GM19397 (cell line): ENCODE data around the gene CADM4.

ENCODE experiments used
- ATAC-seq: cut with Tn5 transposase; IDR thresholded peaks from one replicate; pipeline ENCODE4 v1.9.1; 2021; ENCODE audit warnings: mild to moderate bottlenecking, moderate library complexity; ENCODE audit not compliant: unreplicated experiment

The CADM4 gene

DNA sequence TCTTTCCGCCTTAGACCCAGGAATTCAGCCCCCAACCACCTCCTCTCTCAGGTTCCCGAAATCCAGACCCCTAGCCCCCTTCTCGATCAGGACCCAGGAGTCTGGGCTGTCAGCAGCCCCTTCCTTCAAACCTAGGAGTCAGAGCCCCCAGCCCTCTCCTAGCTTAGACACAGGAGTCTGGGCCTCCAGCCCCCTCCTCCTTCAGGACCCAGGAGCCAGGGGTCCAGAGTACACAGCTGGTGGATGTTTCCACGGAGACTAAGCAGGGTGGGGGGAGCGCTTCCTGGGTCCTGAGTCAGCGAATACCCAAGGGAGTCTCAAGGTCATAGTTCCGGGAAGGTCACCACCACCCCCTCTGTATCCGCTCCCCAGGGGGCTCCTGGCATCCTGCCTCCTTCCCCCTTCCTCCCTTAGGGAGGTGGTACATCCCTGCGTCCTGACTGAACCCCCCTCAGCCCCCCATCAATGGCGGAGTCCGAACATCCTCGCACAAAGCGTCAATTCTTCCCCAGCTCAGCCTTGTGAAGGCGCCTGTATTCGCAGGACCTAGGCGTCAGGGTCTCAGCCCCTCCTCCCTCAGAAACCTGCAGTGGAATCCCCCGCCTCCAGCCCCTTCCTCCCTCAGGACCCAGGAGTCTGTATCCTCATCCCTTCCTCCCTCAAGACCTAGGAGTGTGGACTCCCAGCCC lies 4.6 kb downstream of the CADM4 start:
- ATAC-seq, result no peak

DNA sequence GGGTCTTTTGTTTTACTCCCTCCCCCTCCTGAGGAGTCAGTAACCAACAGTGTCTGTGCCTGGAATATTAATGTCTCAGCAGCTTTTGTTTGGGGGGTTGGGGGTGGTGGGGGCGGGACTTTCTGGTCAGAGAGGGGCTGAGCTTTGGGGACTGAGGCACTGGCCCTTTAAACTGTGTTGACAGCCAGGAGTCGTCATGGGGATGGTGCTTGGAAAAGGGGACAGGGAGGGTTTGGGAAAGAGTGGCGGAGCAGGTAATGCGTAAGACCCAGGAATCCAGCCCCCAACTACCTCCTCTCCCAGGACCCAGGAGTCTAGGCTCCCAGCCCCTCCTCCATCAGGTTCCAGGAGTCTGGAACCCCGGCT lies 5.2 kb downstream of the CADM4 start:
- no peak for ATAC-seq

DNA sequence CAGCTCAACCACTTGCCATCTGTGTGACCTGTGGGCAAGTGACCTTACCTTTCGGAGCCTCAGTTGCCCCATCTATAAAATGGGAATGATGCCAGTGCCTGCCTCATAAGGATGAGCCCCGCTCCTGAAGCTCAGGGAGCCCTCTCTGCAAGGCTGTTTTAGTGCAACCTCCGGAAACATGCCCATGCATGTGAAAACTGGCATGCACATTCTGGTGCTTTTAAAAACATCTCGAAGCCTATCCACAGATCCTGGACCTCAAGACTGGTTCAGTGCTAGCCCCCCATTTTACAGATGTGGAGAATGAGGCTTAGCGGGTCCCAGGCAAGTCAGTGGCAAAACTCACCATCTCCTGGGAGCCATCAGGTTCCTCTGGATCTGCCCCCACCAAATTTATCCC lies 5.6 kb downstream of the CADM4 start:
- ATAC-seq, result no peak

- no peak for ATAC-seq
These were observed 6.1 kb downstream of the CADM4 start for GRCh38 chr19:43633520-43633919.

GRCh38 chr19:43631491-43631890 lies 8.2 kb downstream of the CADM4 start:
- no peak for ATAC-seq

DNA sequence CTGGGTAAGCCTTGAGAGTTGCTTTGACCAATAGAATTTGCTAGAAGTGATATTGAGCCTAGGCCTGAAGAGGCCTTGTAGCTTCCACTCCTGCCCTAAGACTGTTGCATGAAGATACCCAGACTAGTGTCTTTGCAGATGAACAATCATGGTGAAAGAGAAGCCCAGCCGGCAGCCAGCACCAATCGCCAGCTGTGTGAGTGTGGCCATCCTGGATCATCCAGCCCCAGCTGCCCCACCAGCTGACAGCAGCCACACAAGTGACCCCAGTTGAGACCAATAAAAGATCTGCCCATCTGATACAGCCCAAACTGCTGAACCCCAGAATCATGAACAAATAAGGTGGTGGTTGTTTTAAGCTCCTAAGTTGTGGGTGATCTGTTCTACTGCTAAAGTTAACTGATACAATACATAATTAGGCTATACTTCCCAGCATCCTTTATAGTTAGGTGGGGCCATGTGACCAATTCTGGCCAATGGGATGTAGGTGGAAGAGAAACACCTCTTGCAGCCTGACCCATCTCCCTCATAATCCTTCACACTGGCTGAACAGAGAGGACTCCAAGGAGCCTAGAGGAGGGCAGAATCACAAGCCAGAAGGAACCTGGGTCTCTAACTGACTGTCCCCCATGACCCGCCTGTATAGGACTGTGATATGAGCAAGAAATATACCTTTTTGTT lies 10.9 kb downstream of the CADM4 start:
- no peak for ATAC-seq

DNA sequence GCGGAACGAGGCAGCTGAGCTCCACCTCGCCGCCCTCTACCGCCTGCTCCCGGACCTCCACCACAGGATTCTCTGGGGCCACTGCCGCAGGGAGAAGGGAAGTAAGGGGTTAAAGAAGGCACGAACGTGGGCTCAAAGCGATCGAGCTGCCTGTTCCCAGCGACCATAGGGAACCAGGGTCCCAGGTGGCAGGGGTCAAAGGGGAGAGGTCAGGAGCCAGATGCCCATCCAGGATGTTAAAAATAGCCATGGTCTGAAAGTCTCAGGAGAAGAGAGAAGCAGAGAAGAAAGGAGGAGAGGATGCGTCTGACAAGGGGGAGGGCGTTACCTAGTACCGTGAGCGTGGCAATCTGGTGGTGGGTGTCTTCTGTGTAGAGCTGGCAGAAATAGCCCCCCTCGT lies 12.8 kb downstream of the CADM4 start:
- no peak for ATAC-seq

DNA sequence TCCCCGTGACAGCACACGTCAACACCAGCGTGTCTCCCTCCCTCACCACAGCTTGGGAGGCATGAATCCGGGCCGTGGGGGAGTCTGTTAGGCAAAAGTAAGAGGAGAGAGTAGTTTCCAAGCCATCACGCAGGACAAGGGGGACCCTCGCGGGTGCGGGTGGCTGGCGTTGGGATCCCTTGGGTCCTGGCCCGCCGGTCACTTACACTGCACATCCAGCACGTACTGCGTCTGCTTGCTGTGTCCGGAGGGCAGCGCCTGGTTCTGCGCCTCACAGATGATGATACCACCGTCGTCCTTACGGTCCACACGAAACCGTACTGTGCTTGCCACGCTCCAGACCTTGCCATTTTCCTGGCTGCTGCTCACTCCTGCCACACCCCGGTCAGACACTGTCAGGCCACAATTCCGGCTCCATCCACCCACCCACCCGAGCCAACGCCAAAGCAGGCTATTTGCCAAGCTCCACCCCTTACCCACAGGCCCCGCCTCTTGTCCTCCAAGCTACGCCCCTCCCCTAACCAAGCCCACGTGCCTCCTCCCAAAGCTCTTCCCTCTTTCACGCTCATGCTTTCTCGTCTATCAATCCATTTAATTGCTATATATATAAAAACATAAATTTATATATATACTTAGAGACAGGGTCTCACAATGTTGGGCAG lies 13.6 kb downstream of the CADM4 start:
- ATAC-seq, result no peak

- no peak for ATAC-seq
These were observed 14.7 kb downstream of the CADM4 start for GRCh38 chr19:43624933-43625332.

GRCh38 chr19:43623889-43624670 lies 15.6 kb downstream of the CADM4 start:
- no peak for ATAC-seq

- no peak for ATAC-seq
These were observed 16.7 kb downstream of the CADM4 start for GRCh38 chr19:43622956-43623355.

- no peak for ATAC-seq
These were observed 17.6 kb downstream of the CADM4 start for GRCh38 chr19:43622070-43622469.

- no peak for ATAC-seq
These were observed 19.3 kb downstream of the CADM4 start for GRCh38 chr19:43620061-43621001.

DNA sequence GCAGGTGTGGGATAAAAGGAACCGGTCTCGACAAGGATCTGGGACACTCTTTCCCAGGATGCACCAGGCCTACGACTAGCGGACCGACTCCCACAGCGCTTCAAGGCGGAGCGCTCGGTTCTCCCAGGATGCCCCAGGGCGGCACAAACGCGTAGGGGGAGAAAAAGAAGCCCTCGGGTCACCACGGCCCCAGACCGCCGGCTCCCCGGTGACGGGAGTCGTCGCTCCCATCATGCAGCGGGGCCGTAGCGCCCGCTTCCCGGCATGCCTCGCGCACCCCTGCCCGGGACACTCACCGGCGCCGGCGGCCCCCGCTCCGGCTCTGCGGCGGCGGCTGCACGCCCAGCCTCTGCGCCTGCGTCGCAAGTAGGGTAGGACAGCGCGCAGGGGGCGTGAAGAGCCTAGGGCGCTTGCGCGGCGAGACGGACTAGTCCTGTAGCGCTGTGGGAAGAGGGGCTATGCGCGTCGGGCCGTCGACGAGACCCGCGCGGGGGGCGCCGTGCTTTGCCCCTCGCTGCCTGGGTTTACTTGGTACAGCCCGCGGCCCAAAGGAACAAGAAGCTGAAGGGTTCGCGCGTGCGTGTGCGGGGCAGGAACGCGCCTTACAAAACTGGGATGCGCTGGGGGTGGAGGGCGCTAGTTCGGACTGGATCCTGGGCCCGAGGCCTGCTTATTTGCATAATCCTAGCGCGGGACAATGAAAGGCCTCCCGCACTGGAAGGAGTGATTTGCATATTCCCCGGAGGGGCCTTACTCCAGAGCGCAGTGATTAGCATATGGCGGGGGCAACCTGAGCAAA lies 20.2 kb downstream of the CADM4 start, which contains the start of gene ZNF428:
TSS of gene ZNF428 (minus strand) at position 368 of the 799 bp plus-strand sequence. CDS start 5,325 bp downstream, outside the sequence.
- ATAC-seq, result peak; percentile 87

GRCh38 chr19:43618921-43619261 lies 20.8 kb downstream of the CADM4 start:
- peak; percentile 8 for ATAC-seq

DNA sequence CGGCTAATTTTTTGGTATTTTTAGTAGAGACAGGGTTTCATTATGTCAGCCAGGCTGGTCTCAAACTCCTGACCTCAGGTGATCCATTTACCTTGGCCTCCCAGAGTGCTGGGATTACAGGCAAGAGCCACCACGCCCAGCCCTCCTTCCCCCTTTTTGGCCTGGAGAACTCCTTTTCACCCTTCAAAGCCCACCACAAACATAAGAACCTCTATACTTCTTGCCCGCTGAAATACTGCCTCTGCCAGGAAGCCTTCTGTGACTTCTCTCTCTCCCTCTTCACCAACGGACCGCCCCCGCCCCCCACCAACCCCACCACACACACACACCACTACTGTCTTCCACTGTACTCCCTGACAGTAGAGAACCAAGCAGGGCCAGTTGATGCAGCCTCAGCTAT lies 22.7 kb downstream of the CADM4 start:
- ATAC-seq, result no peak

DNA sequence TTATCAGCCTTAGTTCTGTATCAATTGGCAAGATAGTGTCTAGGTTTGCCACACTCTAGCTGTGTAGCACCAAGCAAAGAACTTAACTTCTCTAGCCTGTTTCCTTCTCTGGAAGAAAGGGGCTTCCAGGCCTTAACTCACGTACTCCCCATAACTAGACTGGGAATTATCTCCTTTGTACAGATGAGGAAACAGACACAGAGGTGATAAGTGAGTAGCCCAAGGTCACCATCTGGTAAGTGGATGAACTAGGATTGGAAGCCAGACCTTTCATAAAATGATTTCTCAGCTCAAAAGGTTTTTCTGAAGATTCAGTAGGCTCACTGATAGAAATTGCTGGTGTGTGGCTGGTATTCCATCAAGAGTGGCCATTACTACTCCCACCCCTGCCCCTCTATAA lies 23.3 kb downstream of the CADM4 start:
- no peak for ATAC-seq

- ATAC-seq, result no peak
These were observed 27.3 kb downstream of the CADM4 start for GRCh38 chr19:43612374-43612773.

DNA sequence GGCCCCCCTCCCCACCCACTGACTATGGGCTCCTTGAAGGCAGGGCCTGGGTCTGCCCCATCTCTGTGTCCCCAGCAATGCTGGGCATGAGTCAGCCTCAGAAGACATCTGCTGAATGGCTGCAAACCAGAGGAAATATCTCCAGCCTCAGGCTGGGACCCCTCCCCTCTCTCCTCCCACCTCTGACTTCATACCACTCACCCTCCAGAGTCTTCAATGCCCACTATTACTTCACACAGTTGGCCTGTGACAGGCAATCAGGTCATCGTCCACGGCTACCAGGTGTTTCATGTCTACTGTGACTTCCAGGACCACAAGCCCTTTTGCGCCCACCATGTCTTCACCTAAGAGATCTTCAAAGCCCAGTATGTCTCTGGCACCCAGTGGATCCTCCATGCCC lies 27.9 kb downstream of the CADM4 start, which contains the start of gene SRRM5:
TSS of gene SRRM5 (plus strand) at position 301 of the 400 bp plus-strand sequence. CDS start at position 335, 34 bp downstream.
- ATAC-seq, result no peak
